T-helper 1 cell treated with Interleukin-12 subunit alpha and Interleukin-12 subunit beta and Interleukin-4 antibody, amounts not matched to agents 30 ng/mL and 1 ng/mL, for 36 hours (primary cell): ENCODE data around the gene EXOC6B. TPM values are rescaled to one million over a fixed set of nuclear protein-coding genes. Genes with fewer than 3 reads are reported as not detected.
"Not testable (repeated sequence)": the region's sequence is repeated elsewhere in the genome, so short reads cannot be mapped to it uniquely, and the experiment has no call there.

Experiments
- intact Hi-C: fragments of 100-400 bp; cut with micrococcal nuclease; formaldehyde crosslinking; loops from one replicate; pipeline ENCODE4 v1.15.1; 2024
- total RNA-seq: library from RNA; stranded (reverse); gene quantifications from 2 replicates; pipeline ENCODE4 v1.2.3, GENCODE V29; 2022

EXOC6B gene
- total RNA-seq, 1 donor from 2014 or later = 15.2 TPM

- intact Hi-C loops = no loop called here
Observed at GRCh38 chr2:72627083-72627482, 198.8 kb downstream of the EXOC6B start.

- intact Hi-C loops = no loop called here
Observed at GRCh38 chr2:72625366-72625765, 200.5 kb downstream of the EXOC6B start.

GRCh38 chr2:72623481-72623880 lies 202.4 kb downstream of the EXOC6B start:
- intact Hi-C loops = no loop called here

- intact Hi-C loops = no loop called here
Observed at GRCh38 chr2:72619626-72620025, 206.2 kb downstream of the EXOC6B start.

GRCh38 chr2:72613931-72614330 lies 211.9 kb downstream of the EXOC6B start:
- intact Hi-C loops = no loop called here

- intact Hi-C loops = no loop called here
Observed at GRCh38 chr2:72612614-72613160, 213.1 kb downstream of the EXOC6B start.

- intact Hi-C loops = no loop called here
Observed at GRCh38 chr2:72607189-72607588, 218.6 kb downstream of the EXOC6B start.

- intact Hi-C loops = loop anchor here (1.0 kb wide), 1 partner anchor 682 kb away; no protein-coding TSS in a partner anchor
Observed at GRCh38 chr2:72605836-72606442, 219.9 kb downstream of the EXOC6B start.

GRCh38 chr2:72604468-72604867 lies 221.4 kb downstream of the EXOC6B start:
- intact Hi-C loops = no loop called here

- intact Hi-C loops = no loop called here
Observed at GRCh38 chr2:72603481-72603880, 222.4 kb downstream of the EXOC6B start.

- intact Hi-C loops = no loop called here
Observed at GRCh38 chr2:72602711-72603110, 223.1 kb downstream of the EXOC6B start.

- intact Hi-C loops = no loop called here
Observed at GRCh38 chr2:72602095-72602494, 223.7 kb downstream of the EXOC6B start.

GRCh38 chr2:72583836-72584235 lies 242.0 kb downstream of the EXOC6B start:
- intact Hi-C loops = not testable (repeated sequence)

- intact Hi-C loops = no loop called here
Observed at GRCh38 chr2:72583376-72583775, 242.5 kb downstream of the EXOC6B start.

- intact Hi-C loops = no loop called here
Observed at GRCh38 chr2:72581560-72582181, 244.2 kb downstream of the EXOC6B start.

- intact Hi-C loops = loop anchor here (1.0 to 5.0 kb wide), 4 partner anchors 168 to 1047 kb away; no protein-coding TSS in a partner anchor
Observed at GRCh38 chr2:72579591-72580180, 246.1 kb downstream of the EXOC6B start.

GRCh38 chr2:72576861-72577260 lies 249.0 kb downstream of the EXOC6B start:
- intact Hi-C loops = loop anchor here (5.0 kb wide), 2 partner anchors 170 to 1045 kb away; no protein-coding TSS in a partner anchor

- intact Hi-C loops = loop anchor here (5.0 kb wide), 2 partner anchors 171 to 1044 kb away; no protein-coding TSS in a partner anchor
Observed at GRCh38 chr2:72576459-72576858, 249.4 kb downstream of the EXOC6B start.

GRCh38 chr2:72574886-72575285 lies 250.9 kb downstream of the EXOC6B start:
- intact Hi-C loops = loop anchor here (5.0 kb wide), 2 partner anchors 172 to 1043 kb away; no protein-coding TSS in a partner anchor

- intact Hi-C loops = no loop called here
Observed at GRCh38 chr2:72573232-72573631, 252.6 kb downstream of the EXOC6B start.

- intact Hi-C loops = no loop called here
Observed at GRCh38 chr2:72572501-72572900, 253.3 kb downstream of the EXOC6B start.

GRCh38 chr2:72570413-72570812 lies 255.4 kb downstream of the EXOC6B start:
- intact Hi-C loops = no loop called here
